ENCODE results near the gene LRIT1.

Gene LRIT1

DNA sequence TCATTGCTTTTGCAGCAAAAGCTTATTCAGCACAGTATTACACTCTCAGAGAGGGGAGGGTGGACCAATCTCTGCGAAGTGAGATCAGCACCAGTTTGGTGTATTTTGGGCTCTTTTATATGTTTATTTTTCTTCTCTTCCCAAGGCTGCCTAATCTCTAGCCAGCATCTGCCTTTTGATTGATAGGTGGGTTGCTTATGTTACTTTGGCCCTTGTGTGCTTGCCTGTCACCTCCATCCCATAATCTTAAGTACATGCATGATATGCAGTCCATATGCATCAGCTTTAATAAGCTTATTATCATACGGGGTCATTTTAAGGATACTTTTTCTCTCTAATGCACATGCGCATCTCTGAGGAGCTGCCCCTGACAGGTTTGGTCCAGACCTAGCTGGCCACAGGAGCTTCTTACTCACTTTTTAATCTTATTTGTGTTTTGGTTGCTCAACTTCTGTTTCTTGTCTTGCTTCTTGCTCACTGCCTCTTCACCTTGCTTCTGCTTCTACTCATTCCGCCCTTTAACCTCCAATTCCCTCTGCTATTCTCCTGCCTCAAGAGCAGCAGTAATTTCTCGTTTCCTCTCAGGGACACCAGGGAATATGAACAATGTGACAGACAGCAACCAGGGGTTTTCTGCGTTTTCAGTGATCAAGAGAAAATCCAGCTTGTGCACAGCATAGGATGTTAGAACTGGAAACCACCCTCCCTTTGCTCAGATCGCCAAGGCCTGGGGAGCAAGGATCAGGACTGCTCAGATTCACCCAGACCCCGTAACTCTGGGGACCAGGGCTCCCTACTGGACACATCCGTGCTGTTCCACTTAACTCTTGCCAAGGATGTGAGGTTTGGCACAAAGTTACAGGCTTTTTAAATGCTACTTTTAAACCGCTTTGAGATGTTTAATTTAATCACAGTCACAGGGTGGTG is 13.5 kb upstream of the LRIT1 start:
- DNase-seq: no peak

DNA sequence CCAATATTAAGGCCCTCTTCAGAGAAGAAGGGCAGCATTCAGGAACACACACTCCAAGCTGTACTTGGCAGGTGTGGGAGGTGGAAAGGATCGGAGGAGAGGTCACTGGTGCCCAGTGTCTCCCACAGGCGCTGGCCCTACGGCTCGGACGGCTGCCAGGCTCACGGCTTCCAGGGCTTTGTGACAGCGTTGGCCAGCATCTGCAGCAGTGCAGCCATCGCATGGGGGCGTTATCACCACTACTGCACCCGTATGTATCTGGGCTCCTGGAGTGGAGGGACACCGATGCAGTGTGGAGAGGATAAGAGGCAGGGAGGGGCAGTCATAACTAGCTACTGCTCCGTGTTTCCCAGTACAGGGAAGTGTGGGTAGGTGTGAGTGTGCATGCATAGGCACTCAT is 7.4 kb upstream of the LRIT1 start:
- no peak for DNase-seq

DNA sequence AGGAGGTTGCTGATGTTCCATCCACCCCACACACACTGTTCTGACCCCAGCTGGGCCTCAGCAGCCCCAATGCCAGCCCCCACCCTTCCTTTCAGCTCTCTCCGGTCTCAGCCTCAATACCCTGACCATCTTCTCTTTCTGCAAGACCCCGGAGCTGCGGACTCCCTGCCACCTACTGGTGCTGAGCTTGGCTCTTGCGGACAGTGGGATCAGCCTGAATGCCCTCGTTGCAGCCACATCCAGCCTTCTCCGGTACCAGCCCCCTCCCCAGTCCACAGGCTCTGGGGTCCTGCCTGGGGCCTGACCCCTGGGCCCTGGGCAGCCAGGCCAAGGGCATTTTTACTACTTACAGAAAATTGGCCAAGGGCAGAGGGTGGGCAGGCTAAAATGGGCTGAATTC is 6.2 kb upstream of the LRIT1 start:
- DNase-seq: no peak

DNA sequence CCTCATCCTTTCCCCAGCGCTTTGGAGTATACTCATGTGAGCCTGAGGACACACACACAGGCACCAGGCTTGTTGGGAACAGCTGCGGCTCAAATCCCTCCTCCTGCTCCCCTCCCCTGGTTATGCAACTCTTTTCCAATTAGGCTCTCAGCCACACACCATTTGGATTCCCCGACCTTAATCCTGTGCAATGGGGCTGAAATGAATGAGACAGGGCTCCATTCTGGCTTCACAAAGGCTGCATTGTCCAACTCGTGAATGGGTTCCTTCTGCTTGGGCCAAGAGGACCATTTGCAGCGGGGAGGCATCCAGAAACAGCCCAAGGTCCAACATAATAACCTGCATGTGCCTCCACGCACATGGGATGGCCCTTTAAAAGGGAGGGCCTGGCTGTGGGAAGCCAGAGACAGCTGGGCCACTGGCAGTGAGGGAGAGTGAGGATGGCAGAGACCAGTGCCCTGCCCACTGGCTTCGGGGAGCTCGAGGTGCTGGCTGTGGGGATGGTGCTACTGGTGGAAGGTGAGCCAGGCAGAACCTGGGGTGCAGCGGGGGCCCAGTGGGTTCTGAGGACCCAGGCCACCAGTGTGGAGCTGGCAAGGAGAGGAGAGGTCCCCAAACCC is 3.4 kb upstream of the LRIT1 start, which contains the start of gene RGR:
RGR (plus strand) TSS at position 403 of the 620 bp plus-strand sequence; CDS start at position 441, 38 bp downstream.
- DNase-seq: no peak

DNA sequence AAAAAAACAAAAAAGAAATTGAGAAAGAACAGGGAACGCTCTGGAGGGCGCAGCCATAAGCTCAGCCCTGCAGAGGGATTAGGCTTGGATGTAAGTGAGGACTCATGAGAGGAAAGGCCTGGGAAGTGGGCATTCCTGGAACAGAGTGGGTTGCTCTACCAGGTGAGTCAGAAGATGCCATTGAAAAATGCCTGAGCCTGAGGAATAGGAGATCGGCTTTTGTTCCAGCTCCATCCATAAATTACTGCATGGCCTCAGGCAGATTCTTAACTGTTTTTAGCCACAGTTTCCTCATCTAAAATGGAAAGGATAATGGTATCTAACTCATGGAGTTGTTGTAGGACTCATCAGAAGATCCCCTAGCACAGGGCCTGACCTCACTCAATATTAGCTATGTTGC is 2.4 kb upstream of the LRIT1 start:
- no peak for DNase-seq

DNA sequence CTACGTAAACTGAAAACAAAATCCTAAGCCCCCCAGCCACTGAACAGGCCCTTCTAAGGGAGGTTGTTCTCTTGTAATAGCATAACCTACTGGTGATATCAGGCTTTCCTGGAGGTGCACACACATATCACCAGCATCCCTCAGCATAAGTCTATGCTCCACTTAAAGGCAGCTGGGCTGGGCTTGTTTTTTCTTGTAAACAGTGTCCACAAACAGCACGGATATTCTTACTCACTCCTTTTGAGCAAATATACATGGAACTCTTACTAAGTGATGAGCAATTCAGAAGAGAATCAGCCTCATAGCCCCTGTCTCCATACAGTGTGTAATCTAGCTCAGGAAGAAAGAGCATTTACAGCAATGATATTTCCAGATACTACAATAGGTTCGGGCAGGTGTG is 2.4 kb downstream of the LRIT1 start:
- DNase-seq: no peak

DNA sequence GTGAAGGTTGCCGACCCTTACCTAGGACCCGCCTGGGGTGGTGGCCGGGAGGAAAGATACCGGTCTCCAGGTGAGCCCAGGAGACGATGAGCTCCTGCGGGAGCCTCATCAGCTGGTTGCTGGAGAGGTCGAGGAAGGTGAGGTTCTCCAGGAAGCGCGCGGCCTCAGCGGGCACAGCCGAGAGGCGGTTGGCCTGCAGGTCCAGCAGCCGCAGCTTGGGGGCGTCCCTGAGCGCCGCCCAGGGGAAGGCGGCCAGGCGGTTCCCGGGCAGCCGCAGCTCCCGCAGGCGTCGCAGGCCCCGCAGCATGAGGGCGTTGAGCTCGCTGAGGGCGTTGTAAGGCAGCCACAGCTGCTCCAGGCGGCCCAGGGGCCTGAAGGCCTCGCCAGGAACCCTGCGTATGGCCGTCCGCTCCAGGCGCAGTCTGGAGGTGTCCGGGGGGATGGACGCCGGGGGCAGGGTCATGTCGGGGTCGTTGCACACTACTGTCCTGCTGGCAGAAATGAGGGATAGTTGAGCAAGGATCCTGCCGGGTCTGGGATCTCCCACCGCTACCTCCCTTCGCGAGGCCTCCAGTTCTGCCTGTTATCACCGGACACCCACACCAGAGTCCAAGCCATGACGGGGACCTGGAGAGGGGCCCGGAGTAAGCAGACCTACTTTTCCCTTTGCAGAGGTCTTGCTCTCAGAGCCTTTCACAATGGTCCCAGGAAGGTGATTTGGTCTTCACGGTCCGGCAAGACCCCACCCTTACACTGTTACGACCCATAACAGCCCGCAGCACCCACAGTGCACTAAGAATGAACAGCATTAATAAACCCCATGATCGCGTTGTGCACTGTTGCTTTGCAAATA is 3.9 kb downstream of the LRIT1 start:
- no peak for DNase-seq

DNA sequence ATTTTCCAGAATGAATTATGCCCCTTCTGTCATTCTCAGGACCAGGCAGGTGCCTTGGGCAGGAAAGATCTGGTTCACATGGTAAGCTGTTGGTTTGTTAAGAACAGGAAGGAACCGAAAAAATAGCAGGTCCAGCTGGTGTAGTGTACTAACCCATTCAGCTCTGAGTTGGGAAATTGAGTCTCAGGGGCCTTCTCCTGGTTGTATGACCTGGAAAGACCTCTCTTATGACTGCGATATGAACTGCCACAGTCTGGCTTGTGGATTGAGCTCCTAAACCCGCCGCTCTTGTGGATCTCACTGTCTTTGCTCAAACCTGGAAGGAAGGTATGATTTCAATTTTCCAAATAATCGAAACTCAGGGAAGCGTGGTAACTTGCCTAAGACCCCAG is 4.5 kb downstream of the LRIT1 start:
- DNase-seq: no peak

DNA sequence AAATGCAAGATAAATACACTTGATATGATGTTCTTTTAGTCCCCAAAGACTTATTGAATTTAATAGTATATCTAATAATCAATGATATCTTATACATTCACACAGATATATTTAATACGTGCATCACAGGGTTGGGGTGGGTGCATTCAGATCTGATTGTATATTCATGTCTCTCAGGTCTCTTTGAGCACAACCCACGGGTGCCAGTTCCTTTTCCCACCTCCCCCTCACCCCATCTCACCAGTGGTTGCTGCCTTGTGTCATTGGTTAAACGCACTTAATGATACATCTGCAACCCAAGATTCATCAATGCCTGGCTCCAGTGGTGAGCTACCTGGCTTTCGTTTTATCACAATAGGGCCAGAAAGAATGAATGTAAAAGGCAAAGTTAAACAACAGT is 6.2 kb downstream of the LRIT1 start:
- DNase-seq: no peak

DNA sequence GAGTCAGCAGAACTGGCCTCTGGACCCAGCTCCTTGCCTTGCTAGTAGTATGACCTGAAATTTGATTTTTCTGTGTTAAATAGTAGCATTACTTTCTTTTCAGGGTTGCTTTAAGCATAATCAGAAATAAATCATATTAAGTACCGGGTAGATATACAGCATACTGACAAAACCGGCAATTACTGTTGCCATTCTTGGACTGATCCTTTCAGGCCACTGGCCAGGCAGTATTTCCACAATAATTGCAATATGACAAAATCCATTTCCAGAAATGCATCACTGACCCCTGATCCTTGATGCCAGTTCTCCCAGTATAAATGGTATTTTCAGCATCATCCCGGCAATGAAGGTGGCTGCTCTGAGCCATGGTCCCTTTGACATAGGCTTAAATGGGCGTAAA is 6.9 kb downstream of the LRIT1 start:
- no peak for DNase-seq

DNA sequence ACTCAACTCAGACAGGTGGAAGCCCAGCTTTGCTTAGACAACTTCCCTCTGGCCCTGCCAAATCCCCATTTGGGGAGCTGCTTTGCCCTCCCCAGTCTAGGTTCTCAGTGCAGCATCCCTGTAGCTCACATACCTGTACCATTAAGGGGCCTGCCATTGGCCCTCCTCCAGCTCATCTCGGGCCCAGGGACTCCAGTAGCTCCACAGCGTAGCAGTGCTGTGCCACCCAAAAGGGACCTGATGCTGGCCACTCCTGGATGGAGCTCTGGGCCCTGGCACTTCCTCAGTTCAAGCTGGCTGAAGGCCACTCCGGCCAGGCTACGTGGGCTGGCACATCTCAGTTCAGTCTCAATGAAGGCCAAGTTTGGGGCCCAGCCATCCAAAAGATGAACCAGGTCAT is 7.4 kb downstream of the LRIT1 start:
- no peak for DNase-seq

DNA sequence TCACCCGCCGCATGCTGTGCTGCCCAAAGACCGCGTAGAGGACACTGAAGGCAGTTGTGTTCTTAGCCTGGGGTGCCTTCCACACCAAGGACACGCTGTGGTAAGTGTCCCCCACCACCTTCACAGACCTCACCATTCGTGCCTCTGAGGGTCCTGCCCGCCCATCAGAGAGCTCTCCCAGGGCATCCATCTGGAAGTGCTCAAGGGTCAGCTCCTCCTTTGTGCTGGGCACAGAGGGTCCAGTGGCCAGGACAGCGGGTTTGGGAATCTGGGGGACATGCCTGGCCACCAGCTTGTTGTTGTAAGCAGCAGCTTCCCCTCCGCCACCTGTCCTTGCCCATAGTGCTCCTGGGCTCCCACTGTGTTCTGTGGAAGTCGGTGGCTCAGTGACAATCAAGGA is 9.0 kb downstream of the LRIT1 start:
- no peak for DNase-seq

DNA sequence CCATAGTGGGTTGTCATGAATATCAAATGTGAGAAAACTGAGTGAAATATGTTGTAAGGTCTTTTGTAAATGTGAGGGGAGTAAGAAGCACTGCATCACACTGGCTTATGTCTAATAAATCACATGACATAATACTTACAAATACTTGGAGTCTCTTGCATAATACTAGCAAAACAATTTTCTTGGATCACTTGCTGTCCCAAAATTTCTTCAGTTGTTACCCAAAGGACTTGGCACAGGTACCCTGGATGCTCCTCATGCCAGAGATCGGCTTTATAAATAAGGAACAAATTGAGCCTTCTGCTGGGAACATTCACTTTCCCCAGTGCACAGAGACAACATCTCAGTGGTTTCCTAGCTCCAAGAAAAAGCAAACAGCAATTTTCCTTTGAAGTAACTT is 11.0 kb downstream of the LRIT1 start:
- DNase-seq: no peak

DNA sequence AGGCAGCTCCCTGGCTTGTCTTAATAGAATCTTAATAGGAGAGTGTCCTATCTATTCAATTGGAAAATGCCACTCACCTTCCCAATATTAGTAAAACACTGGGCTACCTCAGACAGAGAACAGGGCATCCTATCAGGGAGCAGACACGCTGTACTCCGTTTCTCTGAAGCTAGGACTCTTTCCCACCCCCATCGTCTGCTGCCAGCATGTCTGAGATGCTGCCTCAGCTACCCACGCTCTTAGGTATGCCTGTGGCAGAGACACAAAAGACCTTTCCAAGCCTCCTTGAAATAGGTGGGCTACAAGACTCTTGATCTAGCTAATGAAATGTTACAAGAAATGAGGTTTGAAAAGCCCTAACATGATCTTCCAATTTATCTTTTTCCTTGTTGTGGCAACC is 13.5 kb downstream of the LRIT1 start:
- DNase-seq: no peak

DNA sequence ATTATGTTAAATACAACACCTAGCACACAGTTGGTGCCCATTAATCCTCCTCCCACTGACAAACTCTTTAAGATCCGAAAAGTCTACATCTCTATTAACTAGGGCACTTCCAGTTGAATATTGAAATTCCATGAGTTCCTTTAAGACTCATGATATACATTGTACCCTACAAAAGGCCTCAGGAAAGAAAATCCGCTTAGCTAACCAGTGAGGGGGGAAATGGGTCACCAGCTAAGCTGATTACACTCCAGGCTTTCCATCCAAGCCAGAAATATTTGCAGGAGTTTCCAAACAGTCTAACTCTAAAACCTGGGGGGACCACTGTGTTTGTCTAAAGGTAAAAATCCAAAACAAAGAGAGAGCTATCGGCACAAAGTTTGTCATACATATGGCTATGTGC is 14.7 kb downstream of the LRIT1 start:
- DNase-seq: no peak

DNA sequence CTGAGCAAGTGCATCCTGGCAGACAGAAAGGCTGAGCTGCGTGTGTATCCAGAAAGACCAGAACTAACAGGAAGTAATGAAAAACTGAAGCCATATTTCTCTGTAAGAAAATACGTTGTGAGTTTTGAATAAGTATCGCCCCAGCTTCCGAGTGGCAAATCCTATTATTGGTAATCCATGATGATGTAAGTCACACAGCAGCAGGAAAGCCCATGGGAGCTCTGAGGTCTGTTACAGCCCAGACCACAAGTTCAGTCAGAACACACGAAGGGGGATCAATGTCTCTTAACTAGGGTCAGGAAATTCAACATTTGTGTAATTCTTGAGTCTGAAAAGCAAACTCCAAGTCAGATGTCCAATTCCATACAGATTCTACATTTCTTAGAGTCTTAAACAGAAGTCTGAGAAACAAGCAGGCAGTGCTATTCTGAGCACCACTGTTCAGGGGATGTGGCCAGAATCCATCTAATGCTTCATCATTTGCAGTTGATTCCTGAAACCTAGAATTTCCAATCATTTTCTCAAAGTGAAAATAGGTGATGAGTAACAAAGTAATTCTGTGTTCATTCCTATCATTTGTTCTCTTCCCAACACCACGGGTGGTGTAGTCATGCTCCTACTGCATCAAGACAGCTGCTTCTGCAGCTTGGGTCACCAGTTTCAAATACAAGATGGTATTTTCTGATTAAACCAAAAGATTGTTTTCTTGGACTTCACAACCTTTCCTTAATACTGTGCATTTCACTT is 15.7 kb downstream of the LRIT1 start, which contains the start of gene LRIT2:
LRIT2 (minus strand) TSS at position 118 of the 747 bp plus-strand sequence; CDS start at position 94, 24 bp downstream.
- no peak for DNase-seq

DNA sequence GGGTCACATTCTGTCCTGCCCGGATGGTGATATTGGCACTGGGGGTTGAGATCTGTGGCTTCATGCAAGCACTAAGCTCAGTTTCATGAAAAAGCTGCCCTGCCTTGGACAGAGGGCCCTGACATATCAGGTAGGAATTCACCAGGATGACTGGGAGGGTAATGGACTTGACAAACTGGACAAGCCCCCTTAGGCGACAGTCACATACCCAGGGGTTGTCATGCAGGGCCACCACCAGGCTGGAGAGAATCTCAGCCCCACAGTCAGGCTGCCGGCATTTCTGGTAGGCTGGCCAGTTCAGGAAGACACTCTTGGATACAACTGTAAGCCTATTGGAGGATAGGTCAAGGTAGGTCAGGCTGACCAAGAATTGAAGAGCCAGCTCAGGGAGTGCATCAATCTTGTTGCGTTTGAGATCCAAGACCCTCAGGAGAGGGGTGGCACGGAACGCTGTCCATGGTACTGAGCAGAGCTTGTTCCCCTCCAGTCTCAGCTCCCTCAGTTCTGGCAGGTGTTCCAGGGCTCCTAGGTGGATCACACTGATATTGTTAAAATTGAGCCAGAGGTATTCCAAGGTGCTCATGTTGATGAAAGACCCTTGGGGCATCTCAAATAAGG is 16.8 kb downstream of the LRIT1 start:
- DNase-seq: no peak

DNA sequence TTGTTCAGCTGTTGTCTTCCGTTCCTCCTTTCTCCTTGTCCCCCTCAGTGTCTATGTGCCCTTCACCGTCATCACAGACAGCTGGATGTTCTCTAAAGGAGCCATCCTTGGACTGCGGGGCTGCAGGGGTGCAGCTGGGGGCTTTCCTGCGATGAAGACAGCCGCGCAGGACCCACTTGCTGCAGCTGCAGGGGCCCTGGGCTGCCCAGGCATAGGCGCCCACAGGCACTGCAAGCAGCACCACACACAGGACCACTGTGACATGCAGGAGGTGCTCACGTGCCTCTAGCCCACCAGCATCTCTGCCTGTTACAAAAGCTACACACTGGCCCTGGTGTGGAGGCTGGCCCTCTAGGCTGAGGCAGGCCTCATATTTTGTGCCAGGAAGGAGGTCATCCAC is 19.4 kb downstream of the LRIT1 start:
- DNase-seq: no peak

DNA sequence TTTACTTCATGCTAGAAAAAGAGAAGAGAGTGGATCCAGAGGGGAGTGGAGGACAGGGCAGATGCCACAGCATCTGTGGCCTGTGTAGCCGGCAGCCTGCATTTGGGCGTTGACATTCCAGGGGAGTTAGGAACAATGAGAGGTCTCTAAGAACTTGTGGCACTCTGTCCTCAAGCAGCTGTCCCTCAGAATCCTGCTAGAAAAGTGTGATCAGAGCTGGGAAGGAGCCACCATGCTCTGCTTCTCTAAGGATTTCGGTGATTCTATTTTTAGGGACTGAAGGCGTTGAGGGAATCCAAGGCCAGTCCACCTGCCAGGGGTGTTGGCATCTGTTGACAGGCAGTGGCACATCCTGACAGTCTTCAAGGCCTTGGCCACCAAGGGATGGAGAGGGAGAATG is 23.6 kb downstream of the LRIT1 start:
- no peak for DNase-seq

DNA sequence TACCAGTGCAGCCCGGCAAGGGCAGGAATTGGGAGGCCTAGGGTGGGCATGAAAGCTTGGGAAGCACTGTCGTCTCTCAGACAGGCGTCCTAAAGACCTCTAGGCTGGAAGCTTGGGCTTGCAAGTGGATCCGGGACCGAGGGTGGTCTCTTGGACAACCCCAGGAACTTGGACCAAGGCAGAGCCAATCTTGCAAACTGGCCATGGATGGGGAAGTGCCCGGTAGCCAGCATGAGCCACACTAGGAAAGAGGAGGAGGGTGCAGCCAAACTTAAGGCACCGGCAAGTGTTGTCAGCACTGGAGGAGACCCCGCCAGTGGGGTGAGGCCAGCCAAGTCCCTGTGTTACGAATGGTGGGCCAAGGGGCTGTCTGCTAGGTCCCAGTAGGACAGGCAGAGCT is 24.5 kb downstream of the LRIT1 start:
- DNase-seq: no peak

DNA sequence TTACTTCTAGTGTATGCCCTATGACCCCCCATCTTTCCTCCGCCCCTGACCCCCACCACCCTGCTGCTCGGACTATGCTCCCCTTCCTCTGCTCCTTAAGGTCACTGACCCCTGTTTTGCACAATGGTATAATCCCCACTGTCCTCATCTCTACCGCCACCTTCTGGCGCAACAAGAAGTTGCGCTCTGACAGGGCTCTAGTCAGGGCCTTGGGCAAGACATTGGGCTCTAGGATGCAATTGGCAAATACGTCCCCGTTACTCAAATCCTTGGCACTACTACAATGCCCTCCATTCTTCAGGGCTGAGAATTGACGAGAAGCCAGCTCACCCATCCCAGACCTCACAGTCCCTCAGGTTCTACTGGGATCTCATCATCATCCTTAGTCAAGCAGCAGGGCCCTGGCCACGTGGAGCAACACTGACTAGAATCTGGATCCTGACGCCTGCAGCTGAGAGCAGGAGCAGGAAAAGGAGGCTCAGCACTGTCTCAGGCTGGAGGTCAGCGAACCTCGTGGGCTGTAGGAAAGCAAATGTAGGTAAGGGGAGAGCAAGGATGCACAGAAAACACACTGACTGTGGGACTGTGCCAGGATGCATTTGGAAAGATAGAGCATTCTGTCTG is 26.6 kb downstream of the LRIT1 start:
- DNase-seq: no peak

All from fibroblast of skin of back (primary cell).